Mammary epithelial cell (primary cell): ENCODE data around the gene METRNL.

Experiments
- EZH2 ChIP-seq: IDR thresholded peaks from 2 replicates; pipeline ENCODE4 v1.6.1; 2012; ENCODE audit warnings: low read length, inconsistent platforms, borderline replicate concordance
- TF ChIP-seq, protein P1 (sequence below), 2 donors: IDR thresholded peaks in 1 of 2; conservative IDR thresholded peaks in 1 of 2; 2 replicates each; pipeline ENCODE4 v1.5.1; 2011 to 2012; ENCODE audit warnings: inconsistent platforms in 2 of 2, low read length in 2 of 2, mild to moderate bottlenecking in 2 of 2, control low read depth in 1 of 2, low read depth in 1 of 2; ENCODE audit not compliant: insufficient read depth in 1 of 2; ENCODE audit errors: extremely low read depth in 1 of 2

GRCh38 chr17:83071966-83072562 lies 7.3 kb upstream of the METRNL start:
- TF ChIP-seq, protein P1, sequence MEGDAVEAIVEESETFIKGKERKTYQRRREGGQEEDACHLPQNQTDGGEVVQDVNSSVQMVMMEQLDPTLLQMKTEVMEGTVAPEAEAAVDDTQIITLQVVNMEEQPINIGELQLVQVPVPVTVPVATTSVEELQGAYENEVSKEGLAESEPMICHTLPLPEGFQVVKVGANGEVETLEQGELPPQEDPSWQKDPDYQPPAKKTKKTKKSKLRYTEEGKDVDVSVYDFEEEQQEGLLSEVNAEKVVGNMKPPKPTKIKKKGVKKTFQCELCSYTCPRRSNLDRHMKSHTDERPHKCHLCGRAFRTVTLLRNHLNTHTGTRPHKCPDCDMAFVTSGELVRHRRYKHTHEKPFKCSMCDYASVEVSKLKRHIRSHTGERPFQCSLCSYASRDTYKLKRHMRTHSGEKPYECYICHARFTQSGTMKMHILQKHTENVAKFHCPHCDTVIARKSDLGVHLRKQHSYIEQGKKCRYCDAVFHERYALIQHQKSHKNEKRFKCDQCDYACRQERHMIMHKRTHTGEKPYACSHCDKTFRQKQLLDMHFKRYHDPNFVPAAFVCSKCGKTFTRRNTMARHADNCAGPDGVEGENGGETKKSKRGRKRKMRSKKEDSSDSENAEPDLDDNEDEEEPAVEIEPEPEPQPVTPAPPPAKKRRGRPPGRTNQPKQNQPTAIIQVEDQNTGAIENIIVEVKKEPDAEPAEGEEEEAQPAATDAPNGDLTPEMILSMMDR (conservative IDR thresholded peaks at IDR 0.05 in 1 of 2, IDR thresholded peaks at IDR 0.05 in 1 of 2; ENCODE audit: extremely low read depth in 1 of 2, insufficient read depth in 1 of 2, low read depth in 1 of 2, low read length in 2 of 2): no peak
- TF ChIP-seq EZH2: no peak
